GM10248 (cell line): Measurements from ENCODE around the gene C1orf210.

Source experiments
- CTCF ChIA-PET: fragments of 300-600 bp; sonication (Branson Sonifier 250); formaldehyde crosslinking; extraction: SDS; loops from one replicate; lab custom pipeline; 2021; ENCODE audit warnings: antibody characterized with exemption; lab: Yijun Ruan, JAX
- POLR2A ChIA-PET: fragments of 350-650 bp; sonication (Branson Sonifier 250); formaldehyde crosslinking; extraction: SDS; loops from one replicate; lab custom pipeline; 2020; ENCODE audit warnings: antibody characterized with exemption; lab: Yijun Ruan, JAX
- DNase-seq: peaks from one replicate; pipeline ENCODE4 v3.0.0; 2012; ENCODE audit errors: extremely low spot score
- TF ChIP-seq, protein P1 (sequence below): IDR thresholded peaks from 2 replicates; pipeline ENCODE4 v1.5.1; 2012; ENCODE audit warnings: mild to moderate bottlenecking, low read depth; ENCODE audit errors: extremely low read depth, missing control alignments, control extremely low read depth

The C1orf210 gene

DNA sequence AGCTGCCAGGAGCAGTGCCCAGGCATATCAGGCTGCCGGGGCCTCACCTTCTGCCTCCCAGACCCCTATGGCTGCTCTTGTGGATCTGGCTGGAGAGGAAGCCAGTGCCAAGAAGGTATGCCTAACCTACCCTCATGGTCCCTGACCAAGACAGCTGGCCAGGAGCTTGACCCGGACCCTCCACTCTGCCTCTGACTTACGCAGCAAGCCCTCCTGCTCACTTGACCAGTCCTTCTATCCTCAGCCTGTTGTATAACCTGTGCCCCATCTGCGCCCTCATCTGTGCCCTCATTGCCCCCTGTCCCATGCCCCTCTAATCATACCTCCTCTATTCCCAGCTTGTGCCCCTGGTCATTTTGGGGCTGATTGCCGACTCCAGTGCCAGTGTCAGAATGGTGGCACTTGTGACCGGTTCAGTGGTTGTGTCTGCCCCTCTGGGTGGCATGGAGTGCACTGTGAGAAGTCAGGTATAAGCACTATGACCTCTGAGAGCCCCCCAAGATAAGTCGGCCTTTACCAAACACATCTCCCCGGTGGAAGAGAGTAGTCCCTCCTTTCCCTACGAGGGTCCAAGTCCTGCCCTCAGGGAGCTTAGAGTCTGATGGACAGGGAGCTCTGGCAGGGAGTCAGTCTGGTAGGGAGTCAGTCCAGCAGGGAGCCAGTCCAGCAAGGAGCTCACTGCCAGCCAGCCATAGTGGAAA, 22.2 kb upstream of the C1orf210 start:
- no peak for DNase-seq
- ChIA-PET POLR2A (no interaction called here), CTCF (interaction anchor here (1.4 to 1.7 kb wide), 2 partner anchors 13 to 30 kb away, joined by 4 to 5 read pairs; no protein-coding TSS in a partner anchor)
- TF ChIP-seq, protein P1, sequence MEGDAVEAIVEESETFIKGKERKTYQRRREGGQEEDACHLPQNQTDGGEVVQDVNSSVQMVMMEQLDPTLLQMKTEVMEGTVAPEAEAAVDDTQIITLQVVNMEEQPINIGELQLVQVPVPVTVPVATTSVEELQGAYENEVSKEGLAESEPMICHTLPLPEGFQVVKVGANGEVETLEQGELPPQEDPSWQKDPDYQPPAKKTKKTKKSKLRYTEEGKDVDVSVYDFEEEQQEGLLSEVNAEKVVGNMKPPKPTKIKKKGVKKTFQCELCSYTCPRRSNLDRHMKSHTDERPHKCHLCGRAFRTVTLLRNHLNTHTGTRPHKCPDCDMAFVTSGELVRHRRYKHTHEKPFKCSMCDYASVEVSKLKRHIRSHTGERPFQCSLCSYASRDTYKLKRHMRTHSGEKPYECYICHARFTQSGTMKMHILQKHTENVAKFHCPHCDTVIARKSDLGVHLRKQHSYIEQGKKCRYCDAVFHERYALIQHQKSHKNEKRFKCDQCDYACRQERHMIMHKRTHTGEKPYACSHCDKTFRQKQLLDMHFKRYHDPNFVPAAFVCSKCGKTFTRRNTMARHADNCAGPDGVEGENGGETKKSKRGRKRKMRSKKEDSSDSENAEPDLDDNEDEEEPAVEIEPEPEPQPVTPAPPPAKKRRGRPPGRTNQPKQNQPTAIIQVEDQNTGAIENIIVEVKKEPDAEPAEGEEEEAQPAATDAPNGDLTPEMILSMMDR = no peak

DNA sequence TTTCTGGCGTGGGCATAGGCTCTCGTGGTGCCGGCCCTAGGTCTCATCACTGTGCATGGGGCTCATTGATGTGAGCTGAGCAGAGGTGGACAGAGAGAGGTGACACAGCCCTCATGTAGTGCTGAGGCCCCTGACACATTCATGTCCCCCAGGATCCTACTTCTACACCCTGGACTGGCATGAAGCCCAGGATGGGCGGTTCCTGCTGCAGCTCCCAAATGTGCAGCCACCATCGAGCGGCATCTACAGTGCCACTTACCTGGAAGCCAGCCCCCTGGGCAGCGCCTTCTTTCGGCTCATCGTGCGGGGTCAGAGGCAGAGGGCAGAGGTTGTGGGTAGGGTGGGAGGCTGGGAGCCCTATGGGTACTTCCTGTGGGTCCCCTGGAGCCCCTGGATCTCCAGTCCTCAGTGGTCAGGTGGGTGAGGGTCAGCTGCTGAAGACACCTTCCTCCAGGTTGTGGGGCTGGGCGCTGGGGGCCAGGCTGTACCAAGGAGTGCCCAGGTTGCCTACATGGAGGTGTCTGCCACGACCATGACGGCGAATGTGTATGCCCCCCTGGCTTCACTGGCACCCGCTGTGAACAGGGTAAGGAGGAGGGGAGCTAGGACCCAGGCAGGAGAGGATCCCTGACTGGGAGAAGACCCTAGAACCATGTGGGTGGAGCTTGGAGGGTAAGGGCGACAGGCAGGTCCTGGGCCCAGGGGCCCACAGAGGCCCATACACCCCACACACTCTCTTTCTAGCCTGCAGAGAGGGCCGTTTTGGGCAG, 21.5 kb upstream of the C1orf210 start:
- ChIA-PET CTCF (interaction anchor here (1.1 to 1.4 kb wide), 2 partner anchors 30 to 80 kb away, joined by 3 to 4 read pairs; no protein-coding TSS in a partner anchor), POLR2A (no interaction called here)
- TF ChIP-seq, protein P1 = no peak
- DNase-seq = no peak

DNA sequence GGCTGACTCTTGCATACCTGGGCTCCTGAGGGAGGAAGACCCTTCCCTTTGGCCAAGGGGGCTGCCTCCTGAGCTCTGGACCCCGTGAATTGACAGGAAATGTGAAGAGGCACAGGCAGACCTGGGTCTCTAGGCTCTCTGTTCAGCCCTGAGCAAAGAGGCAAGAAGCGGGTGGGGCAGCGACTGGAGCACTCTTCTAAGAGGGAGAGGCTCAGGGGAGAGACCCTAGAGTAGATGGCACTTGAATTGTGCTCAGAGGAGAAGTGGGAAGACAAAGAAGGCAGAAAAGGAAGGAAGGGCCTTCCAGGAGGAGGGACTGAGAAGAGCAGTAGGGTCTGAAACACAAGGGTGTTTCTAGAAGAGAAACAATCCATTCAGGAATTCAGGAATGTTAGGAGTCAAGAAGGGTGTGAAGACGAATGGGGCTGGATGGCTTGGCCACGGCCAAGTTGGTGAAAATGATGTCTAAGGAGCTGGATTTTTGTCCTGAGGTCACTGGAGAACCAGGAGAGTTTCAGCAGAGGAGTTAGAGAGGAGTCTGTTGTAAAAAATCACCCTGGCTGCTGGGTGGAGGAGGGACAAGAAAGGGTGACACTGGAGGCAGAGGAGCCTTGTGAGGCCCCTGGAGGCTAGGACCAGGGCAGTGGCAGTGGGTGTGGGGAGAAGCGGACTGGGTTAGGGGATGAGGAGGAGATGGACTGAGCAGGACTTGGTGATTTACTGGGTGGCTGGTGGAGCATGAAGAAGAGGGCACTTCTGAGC, 20.7 kb upstream of the C1orf210 start:
- TF ChIP-seq, protein P1 = no peak
- ChIA-PET CTCF (interaction anchor here (1.1 kb wide), 1 partner anchor 79 kb away, joined by 3 read pairs; no protein-coding TSS in a partner anchor), POLR2A (no interaction called here)
- no peak for DNase-seq

DNA sequence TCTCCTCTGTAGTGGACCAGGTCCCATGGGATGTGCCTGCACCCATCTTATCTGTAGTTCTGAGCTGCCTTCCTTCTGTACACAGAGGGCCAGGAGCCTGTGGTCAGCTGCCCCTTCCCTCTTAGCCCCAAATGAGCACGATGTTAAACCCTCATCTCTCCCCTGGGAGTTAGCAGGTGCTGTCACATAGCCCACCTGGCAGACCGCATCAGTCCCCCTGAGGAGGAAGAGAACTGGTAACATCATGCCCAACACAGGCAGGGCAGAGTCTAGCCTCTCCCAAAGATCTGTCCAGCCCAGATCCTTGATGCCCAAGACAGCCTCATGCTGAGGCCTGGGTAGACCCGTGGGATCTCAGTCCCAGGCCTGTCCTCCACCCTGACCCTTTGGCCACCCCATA, 20.1 kb upstream of the C1orf210 start:
- TF ChIP-seq, protein P1 = no peak
- ChIA-PET POLR2A (no interaction called here), CTCF (no interaction called here)
- DNase-seq = no peak

DNA sequence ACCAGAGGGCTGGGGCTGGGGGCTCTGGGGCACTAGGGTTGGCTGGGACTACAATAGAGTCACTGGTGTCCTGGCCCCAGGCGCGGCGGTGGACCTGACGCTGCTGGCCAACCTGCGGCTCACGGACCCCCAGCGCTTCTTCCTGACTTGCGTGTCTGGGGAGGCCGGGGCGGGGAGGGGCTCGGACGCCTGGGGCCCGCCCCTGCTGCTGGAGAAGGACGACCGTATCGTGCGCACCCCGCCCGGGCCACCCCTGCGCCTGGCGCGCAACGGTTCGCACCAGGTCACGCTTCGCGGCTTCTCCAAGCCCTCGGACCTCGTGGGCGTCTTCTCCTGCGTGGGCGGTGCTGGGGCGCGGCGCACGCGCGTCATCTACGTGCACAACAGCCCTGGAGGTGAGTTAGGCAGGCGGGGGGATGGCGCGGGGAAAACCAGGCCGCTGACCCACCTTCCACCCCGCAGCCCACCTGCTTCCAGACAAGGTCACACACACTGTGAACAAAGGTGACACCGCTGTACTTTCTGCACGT, 19.5 kb upstream of the C1orf210 start:
- POLR2A ChIA-PET = no interaction called here
- TF ChIP-seq, protein P1 = no peak
- CTCF ChIA-PET = no interaction called here
- no peak for DNase-seq

DNA sequence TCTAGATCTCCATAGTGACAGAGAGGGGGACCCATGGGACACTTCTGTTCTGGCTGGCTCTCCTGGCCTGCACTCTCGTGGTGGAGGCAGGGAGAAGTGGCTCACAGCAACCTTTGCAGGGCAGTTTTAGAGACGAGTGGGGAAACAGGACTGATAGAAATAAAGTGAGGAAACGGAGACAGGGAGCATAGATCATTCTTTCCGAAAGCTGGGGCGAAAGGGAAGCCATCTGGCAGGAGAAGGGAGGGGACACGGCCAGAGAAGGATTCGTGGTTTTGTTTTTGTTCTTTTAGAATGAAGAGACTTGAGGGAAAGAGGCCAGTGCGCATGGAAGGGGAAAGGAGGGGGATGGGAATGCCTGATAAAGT, 18.9 kb upstream of the C1orf210 start:
- TF ChIP-seq, protein P1 = no peak
- POLR2A ChIA-PET = no interaction called here
- no peak for DNase-seq
- CTCF ChIA-PET = no interaction called here
